Lung microvascular endothelial cell (primary cell): ENCODE results near the gene ERAL1. TPM values are rescaled to one million over a fixed set of nuclear protein-coding genes. Genes with fewer than 3 reads are reported as not detected.
"Not testable (repeated sequence)": the region's sequence is repeated elsewhere in the genome, so short reads cannot be mapped to it uniquely, and the experiment has no call there.

ENCODE experiments used
- DNase-seq, 2 donors: peaks; one replicate each; pipeline versions ENCODE4 v3.0.0 to v3.0.0-alpha.2; 2010; ENCODE audit warnings: low read depth in 2 of 2
- total RNA-seq: library from RNA; depleted of rRNA; stranded (reverse); fragments of >200 nt; gene quantifications from 2 replicates; pipeline ENCODE4 v1.2.1, GENCODE V29; 2014

The ERAL1 gene
- total RNA-seq, 1 donor from 2014 or later, result 24.6 TPM

GRCh38 chr17:28849281-28849680 is 5.5 kb upstream of the ERAL1 start:
- DNase-seq, result peak; percentile 26 to 29

GRCh38 chr17:28853295-28853694 is 1.5 kb upstream of the ERAL1 start:
- DNase-seq, result no peak

GRCh38 chr17:28855336-28855679 is 492 bp downstream of the ERAL1 start:
- no peak for DNase-seq

GRCh38 chr17:28856028-28856574 is 1.3 kb downstream of the ERAL1 start:
- no peak for DNase-seq

- DNase-seq, result no peak
These were observed 3.3 kb downstream of the ERAL1 start for GRCh38 chr17:28857905-28858800.

- no peak for DNase-seq
These were observed 4.1 kb downstream of the ERAL1 start for GRCh38 chr17:28858801-28859355.

- DNase-seq, result no peak
These were observed 5.6 kb downstream of the ERAL1 start for GRCh38 chr17:28860363-28860808.

GRCh38 chr17:28861393-28862203 is 6.8 kb downstream of the ERAL1 start:
- no peak for DNase-seq

- no peak for DNase-seq
These were observed 7.7 kb downstream of the ERAL1 start for GRCh38 chr17:28862561-28862960.

- no peak for DNase-seq
These were observed 9.1 kb downstream of the ERAL1 start for GRCh38 chr17:28863953-28864352.

- DNase-seq, result peak in 1 of 2 donors; percentile 25
These were observed 10.4 kb downstream of the ERAL1 start for GRCh38 chr17:28864991-28865849.

GRCh38 chr17:28865946-28866752 is 11.3 kb downstream of the ERAL1 start:
- DNase-seq, result peak; percentile 48 to 78

- DNase-seq, result no peak
These were observed 12.5 kb downstream of the ERAL1 start for GRCh38 chr17:28867276-28867675.

GRCh38 chr17:28871056-28871579 is 16.3 kb downstream of the ERAL1 start:
- DNase-seq, result peak in 1 of 2 donors; percentile 31

GRCh38 chr17:28873839-28874238 is 19.0 kb downstream of the ERAL1 start:
- no peak for DNase-seq

GRCh38 chr17:28874750-28875149 is 19.9 kb downstream of the ERAL1 start:
- no peak for DNase-seq

GRCh38 chr17:28875848-28876550 is 21.2 kb downstream of the ERAL1 start:
- DNase-seq, result no peak

- DNase-seq, result not testable (repeated sequence)
These were observed 22.4 kb downstream of the ERAL1 start for GRCh38 chr17:28877150-28877711.
